HG03469 (cell line): Measurements from ENCODE around the gene ANKHD1.

ENCODE experiments used
- ATAC-seq: cut with Tn5 transposase; IDR thresholded peaks from one replicate; pipeline ENCODE4 v1.9.1; 2021; ENCODE audit warnings: mild to moderate bottlenecking, moderate library complexity, moderate number of reproducible peaks; ENCODE audit not compliant: unreplicated experiment

Gene ANKHD1

GRCh38 chr5:140540227-140540626, 138.6 kb downstream of the ANKHD1 start:
- ATAC-seq = no peak

DNA sequence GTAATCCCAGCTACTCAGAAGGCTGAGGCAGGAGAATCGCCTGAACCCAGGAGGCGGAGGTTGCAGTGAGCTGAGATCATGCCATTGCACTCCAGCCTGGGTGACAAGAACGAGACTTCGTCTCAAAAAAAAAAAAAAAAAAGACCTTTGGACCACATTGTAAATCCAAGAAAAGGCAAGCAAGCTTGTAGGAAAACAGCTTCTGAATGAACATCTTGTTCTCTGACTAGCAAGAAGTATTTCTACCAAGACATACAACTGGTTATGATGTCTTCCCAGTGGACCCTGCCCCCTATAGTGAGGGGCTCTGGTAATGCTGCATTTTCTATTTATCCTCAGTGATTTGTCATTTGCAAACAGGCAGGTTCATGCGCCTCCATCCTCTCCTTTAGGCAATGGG, 141.3 kb downstream of the ANKHD1 start:
- ATAC-seq = no peak

DNA sequence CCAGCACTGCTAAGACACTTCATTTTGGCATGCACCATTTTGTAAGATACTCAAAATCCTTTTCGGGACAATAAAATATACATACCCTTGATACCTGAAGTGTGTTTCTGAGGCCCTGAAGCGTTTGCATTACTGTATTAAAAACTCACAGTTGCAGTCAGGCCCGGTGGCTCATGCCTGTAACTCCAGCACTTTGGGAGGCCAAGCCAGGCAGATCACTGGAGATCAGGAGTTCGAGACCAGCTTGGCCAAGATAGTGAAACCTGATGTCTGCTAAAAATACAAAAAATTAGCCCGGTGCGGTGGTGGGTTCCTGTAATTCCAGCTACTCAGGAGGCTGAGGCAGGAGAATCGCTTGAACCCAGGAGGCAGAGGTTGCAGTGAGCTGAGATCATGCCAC, 143.4 kb downstream of the ANKHD1 start:
- no peak for ATAC-seq

DNA sequence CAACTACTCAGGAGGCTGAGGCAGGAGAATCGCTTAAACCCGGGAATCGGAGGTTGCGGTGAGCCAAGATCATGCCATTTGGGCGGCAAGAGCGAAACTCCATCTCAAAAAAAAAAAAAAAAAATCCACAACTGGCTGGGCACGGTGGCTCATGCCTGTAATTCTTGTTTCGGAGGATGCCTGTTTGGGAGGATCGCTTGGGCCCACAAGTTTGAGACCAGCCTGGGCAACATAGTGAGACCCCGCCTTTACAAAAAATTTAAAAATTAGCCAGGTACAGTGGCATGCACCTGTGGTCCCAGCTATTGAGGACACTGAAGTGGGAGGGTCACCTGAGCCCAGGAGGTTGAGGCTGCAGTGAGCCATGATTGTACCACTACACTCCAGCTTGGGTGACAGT, 144.0 kb downstream of the ANKHD1 start:
- ATAC-seq = no peak

GRCh38 chr5:140546851-140547507, 145.3 kb downstream of the ANKHD1 start:
- ATAC-seq = no peak

DNA sequence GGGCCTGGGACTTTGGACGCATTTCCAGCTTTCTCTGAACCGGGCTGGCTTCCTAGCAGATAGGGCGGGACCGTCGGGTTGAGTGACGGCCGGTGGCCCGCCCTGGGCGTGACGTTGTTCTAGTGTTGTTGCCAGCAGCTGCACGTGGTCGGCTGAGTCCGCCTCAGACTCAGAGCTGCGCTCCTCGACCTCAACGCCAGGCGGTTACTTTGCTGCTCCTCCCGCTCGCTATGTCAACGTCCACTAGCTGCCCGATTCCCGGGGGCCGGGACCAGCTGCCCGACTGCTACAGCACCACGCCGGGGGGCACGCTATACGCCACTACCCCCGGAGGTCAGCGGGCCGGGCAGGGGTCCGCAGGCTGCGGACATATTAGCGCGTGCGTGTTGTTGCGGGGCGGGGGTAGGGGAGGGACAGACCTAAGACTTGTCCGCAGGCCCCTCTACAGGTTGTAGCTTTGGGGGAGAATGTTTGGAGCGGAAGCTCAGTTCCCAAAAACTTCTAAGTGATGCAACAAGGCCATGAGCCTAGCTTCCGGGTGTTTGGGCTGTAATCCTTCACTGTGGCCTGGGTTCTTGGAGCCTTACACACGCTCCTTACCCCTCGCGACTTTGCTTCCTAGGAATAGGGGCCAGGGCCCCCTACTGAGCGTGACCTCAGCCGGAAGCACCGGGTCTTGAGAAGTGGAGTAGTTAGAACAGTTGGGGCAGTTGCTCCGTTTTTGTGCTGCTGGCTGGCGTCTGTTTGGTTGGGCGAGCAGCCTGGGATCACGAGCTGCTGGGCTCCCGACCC, 146.1 kb downstream of the ANKHD1 start, which contains the start of gene EIF4EBP3:
TSS of gene EIF4EBP3 (plus strand) at position 155 of the 792 bp plus-strand sequence. CDS start at position 231, 76 bp downstream.
- peak; percentile 96 for ATAC-seq

- ATAC-seq = no peak
These were observed 146.7 kb downstream of the ANKHD1 start for GRCh38 chr5:140548300-140548688.

- ATAC-seq = no peak
These were observed 147.2 kb downstream of the ANKHD1 start for GRCh38 chr5:140548791-140549190.

GRCh38 chr5:140549237-140550144, 147.9 kb downstream of the ANKHD1 start:
- no peak for ATAC-seq

- no peak for ATAC-seq
These were observed 148.8 kb downstream of the ANKHD1 start for GRCh38 chr5:140550147-140551079.

DNA sequence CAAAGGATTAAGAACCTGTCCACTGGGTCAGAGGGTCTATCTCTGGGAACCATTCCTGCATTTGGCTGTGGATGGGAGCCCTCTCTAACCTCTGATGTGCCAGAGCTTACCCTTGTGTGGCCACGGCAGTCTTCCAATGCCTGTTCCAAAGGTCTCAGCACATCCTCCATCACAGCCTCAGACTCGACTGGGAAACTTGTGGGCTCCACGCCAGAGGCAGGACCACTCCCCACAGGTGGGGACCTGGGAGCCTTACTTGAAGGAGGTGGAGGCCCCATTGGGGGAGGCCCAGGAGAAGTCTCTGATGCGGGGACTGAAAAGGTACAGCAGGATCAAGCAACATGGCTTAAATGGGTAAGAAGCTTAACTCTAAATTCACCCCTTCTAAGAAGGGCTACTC, 150.2 kb downstream of the ANKHD1 start:
- no peak for ATAC-seq

DNA sequence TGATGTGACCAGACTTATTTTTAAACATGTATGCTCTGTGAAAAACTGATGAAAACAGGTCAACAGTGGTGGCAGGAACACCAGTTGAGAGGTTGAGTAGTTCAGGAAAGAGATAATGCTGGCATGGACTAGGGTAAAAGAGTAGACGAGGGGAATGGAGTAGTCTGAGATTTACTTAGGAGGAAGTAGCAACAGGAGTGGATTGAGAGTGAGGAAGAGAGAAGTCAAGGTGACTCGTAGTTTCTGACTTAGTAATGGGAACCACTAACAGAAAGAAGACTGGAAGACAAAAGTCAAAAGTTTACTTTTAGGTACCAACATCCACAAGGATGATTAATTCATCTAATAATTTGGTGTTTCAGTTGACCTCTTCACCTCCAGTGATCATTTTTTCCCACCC, 152.0 kb downstream of the ANKHD1 start:
- no peak for ATAC-seq

DNA sequence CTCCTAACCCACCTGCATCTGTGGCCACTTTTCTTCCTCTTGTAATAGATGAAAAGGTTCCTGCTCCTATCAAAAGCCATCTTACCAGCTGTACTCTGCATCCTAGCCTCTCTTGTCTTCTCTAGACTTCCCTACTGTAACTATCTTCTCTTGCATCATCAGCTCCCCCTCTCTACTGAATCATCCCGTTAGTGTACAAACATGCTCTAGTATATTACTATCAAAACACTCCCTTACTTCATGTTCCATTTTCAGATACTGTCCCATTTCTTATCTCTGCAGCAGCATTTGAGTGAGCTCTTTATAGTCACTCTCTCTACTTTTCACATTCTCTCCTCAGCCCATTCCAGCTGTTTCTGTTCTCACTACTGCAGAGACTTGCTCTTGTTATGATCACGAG, 152.8 kb downstream of the ANKHD1 start:
- no peak for ATAC-seq

GRCh38 chr5:140555747-140556312, 154.2 kb downstream of the ANKHD1 start:
- ATAC-seq = no peak

- no peak for ATAC-seq
These were observed 154.8 kb downstream of the ANKHD1 start for GRCh38 chr5:140556438-140556837.

- ATAC-seq = peak; percentile 92
These were observed 155.6 kb downstream of the ANKHD1 start, which contains the start of gene SRA1 for GRCh38 chr5:140557136-140557805. SRA1 (minus strand) TSS chr5:140557473; CDS start chr5:140557452, 21 bp downstream.

GRCh38 chr5:140557965-140558364, 156.3 kb downstream of the ANKHD1 start:
- ATAC-seq = no peak

- no peak for ATAC-seq
These were observed 156.9 kb downstream of the ANKHD1 start for GRCh38 chr5:140558542-140558941.

GRCh38 chr5:140560227-140560626, 158.6 kb downstream of the ANKHD1 start:
- ATAC-seq = no peak
